GM18511 (cell line): ENCODE results near the gene GPRC5C.

Experiments
- ATAC-seq: cut with Tn5 transposase; IDR thresholded peaks from one replicate; pipeline ENCODE4 v1.9.1; 2021; ENCODE audit warnings: mild to moderate bottlenecking, moderate library complexity; ENCODE audit not compliant: unreplicated experiment

GPRC5C gene

DNA sequence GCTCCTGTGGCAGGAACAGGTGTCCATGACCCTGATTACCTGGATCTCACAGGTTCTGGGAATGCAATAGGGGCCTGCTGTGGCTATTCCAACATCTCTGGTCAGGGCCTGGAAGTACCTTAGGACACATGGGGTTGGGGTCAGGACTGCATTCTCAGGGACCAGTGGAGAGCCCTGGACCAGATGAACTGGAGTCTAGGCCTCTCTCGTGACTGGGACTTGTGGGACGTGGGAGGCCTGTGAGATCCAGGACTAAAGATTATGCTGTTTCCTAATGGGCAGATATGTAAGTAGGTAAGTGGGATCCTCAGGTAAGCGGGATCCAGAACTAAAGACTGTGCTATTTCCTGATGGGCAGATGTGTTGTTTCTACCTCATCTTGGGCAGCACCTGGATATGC lies 18.3 kb downstream of the GPRC5C start:
- no peak for ATAC-seq

GRCh38 chr17:74450925-74451403 lies 19.1 kb downstream of the GPRC5C start:
- no peak for ATAC-seq

GRCh38 chr17:74451557-74451956 lies 19.7 kb downstream of the GPRC5C start:
- ATAC-seq, result no peak

- ATAC-seq, result no peak
These were observed 20.3 kb downstream of the GPRC5C start for GRCh38 chr17:74452033-74452840.

GRCh38 chr17:74452841-74453661 lies 21.2 kb downstream of the GPRC5C start:
- ATAC-seq, result no peak

- ATAC-seq, result peak; percentile 29
These were observed 21.8 kb downstream of the GPRC5C start for GRCh38 chr17:74453665-74454196.

- peak; percentile 85 for ATAC-seq
These were observed 22.5 kb downstream of the GPRC5C start for GRCh38 chr17:74454197-74455024.

GRCh38 chr17:74455025-74455545 lies 23.2 kb downstream of the GPRC5C start:
- ATAC-seq, result no peak

DNA sequence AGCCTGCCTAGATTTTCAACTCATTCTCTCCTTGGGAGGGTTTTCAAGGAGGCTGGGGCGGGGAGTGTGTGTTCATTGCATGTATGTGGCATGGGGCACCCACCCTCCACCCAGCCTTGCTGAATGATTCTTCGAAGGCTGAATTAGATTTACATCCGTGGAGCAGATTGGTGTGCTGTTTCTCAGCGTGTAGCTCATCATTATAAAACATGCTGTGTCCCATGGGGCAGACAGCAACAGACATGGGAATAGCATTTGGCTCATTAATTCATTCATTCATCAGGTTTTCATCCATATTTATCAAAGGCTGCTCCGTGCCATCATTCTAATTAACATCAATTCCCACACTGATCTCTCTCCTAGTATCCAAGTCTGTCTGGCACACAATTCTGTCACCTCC lies 23.9 kb downstream of the GPRC5C start:
- ATAC-seq, result no peak

GRCh38 chr17:74457146-74457819 lies 25.4 kb downstream of the GPRC5C start:
- no peak for ATAC-seq

- ATAC-seq, result no peak
These were observed 25.9 kb downstream of the GPRC5C start for GRCh38 chr17:74457820-74458166.

DNA sequence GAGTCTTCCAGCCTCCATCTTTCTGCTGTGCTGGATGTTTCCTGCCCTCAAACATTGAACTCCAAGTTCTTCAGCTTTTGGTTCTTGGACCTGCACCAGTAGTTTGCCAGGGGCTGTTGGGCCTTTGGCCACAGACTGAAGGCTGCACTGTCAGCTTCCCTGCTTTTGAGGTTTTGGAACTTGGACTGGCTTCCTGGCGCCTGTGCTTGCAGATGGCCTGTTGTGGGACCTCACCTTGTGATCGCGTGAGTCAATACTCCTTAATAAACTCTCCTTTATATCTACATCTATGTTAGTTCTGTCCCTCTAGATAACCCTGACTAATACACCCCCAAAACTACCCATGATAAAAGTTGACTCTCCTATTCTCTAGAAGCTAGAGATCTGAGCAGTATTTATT lies 26.9 kb downstream of the GPRC5C start:
- ATAC-seq, result no peak

GRCh38 chr17:74459622-74460021 lies 27.7 kb downstream of the GPRC5C start:
- ATAC-seq, result no peak

DNA sequence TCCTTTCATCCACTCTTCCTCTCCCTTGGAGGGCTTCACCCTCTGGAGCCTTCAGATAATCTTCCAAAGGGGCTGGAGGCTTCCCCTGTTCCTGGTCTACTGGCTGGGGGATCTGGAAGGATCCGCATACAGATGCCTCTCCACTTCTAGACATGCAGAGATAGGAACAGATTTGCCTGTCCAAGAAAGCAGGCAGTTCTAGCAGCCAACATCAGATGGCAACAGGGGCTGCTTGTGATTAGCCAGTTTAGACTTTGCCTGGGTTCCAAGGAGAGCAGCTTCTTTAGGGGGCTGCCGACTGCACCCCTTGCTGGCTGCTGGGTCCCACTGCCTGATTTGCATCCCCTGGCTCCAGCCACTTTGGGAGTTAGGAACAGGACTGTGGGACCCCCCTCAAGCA lies 28.4 kb downstream of the GPRC5C start:
- ATAC-seq, result no peak

- ATAC-seq, result no peak
These were observed 29.1 kb downstream of the GPRC5C start for GRCh38 chr17:74460996-74461395.

DNA sequence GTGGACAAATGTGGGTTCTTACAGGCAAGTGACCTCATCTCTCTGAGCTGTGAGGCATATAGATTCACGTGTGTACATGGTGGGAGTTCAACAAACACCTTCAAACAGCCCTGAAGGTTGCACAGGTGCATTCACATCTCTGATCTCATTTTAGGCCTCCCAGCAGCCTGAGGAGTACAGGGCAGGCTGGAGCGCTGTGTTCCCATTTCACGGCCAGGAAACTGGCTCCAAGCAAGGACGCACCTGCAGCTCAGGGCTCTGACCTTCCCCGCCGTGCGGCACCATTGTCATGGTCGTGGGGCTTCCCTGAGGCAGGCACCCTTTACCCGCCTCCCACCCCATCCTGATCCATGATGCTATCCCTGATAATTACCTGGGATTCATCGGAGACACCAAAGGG lies 29.7 kb downstream of the GPRC5C start:
- no peak for ATAC-seq

GRCh38 chr17:74464730-74465377 lies 33.0 kb downstream of the GPRC5C start:
- no peak for ATAC-seq

DNA sequence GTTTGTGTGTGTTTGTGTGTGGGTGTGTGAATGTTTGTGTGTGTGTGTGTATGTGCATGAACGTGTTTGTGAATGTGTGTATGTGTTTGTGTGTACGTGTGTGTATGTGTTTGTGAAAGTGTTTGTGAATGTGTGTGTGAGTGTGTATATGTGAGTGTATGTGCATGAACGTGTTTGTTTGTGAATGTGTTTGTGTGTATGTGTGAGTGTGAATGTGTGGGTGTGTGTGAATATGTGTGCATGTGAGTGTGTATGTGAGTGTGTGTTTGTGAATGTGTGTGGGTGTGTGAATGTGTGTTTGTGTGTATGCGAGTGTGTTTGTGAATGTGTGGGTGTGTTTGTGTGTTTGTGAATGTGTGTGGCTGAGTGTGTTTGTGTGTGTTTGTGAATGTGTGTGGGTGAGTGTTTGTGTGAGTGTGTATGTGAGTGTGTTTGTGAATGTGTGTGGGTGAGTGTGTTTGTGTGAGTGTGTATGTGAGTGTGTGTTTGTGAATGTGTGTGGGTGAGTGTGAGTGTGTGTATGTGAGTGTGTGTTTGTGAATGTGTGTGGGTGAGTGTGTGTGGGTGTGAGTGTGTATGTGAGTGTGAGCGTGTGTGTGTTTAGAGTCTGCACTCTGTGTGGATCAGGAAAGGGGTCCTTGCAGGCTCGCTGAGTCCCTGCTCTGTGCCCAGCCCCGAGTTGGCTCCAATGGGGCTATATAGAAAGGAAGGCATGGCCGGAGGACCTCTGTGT lies 33.7 kb downstream of the GPRC5C start:
- ATAC-seq, result no peak
